ENCODE results near the gene CHST12.

- TF ChIP-seq, protein P1, sequence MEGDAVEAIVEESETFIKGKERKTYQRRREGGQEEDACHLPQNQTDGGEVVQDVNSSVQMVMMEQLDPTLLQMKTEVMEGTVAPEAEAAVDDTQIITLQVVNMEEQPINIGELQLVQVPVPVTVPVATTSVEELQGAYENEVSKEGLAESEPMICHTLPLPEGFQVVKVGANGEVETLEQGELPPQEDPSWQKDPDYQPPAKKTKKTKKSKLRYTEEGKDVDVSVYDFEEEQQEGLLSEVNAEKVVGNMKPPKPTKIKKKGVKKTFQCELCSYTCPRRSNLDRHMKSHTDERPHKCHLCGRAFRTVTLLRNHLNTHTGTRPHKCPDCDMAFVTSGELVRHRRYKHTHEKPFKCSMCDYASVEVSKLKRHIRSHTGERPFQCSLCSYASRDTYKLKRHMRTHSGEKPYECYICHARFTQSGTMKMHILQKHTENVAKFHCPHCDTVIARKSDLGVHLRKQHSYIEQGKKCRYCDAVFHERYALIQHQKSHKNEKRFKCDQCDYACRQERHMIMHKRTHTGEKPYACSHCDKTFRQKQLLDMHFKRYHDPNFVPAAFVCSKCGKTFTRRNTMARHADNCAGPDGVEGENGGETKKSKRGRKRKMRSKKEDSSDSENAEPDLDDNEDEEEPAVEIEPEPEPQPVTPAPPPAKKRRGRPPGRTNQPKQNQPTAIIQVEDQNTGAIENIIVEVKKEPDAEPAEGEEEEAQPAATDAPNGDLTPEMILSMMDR (IDR thresholded peaks at IDR 0.05), result no peak
- TF ChIP-seq POLR2AphosphoS5 (IDR thresholded peaks at IDR 0.05), result no peak
These were observed 43.8 kb upstream of the CHST12 start for GRCh38 chr7:2359610-2360009.
